Endodermal cell (in vitro differentiated cells): ENCODE measurements around the gene FAM9A. TPM values are rescaled to one million over a fixed set of nuclear protein-coding genes. Genes with fewer than 3 reads are reported as not detected.

ENCODE experiments used
- DNase-seq: peaks from one replicate; pipeline ENCODE4 v3.0.0-alpha.2; 2017
- H3K27ac ChIP-seq: 2 replicates; pipeline ENCODE4 v1.5.1; 2013; ENCODE audit warnings: mild to moderate bottlenecking, low read depth, low read length, moderate library complexity
- H3K27me3 ChIP-seq: 2 replicates; pipeline ENCODE4 v1.6.1; 2013; ENCODE audit warnings: mild to moderate bottlenecking, low read length, moderate library complexity; ENCODE audit not compliant: insufficient read depth, control insufficient read depth, poor library complexity, severe bottlenecking
- H3K36me3 ChIP-seq: 2 replicates; pipeline ENCODE4 v1.7.0; 2013; ENCODE audit warnings: mild to moderate bottlenecking, low read length, moderate library complexity; ENCODE audit not compliant: control insufficient read depth, insufficient read depth
- H3K4me1 ChIP-seq: one replicate; pipeline ENCODE4 v1.7.0; 2013; ENCODE audit warnings: low read length; ENCODE audit not compliant: control insufficient read depth, insufficient read depth
- H3K4me3 ChIP-seq: 2 replicates; pipeline ENCODE4 v1.5.1; 2013; ENCODE audit warnings: mild to moderate bottlenecking, low read length, moderate library complexity
- H3K9ac ChIP-seq: 2 replicates; pipeline ENCODE4 v1.6.1; 2013; ENCODE audit warnings: mild to moderate bottlenecking, low read length, moderate library complexity; ENCODE audit not compliant: poor library complexity, severe bottlenecking; ENCODE audit errors: extremely low read depth
- H3K9me3 ChIP-seq: 2 replicates; pipeline ENCODE4 v1.6.1; 2013; ENCODE audit warnings: mild to moderate bottlenecking, low read length, moderate library complexity; ENCODE audit not compliant: control insufficient read depth
- H3K27ac Mint-ChIP-seq: 2 replicates; pipeline ENCODE4 v1.8.0; 2020; ENCODE audit warnings: mixed read lengths
- H3K27me3 Mint-ChIP-seq: 2 replicates; pipeline ENCODE4 v1.8.0; 2021; ENCODE audit warnings: mild to moderate bottlenecking, mixed read lengths; ENCODE audit not compliant: insufficient read depth
- H3K36me3 Mint-ChIP-seq: 2 replicates; pipeline ENCODE4 v1.8.0; 2020; ENCODE audit warnings: low read depth, mixed read lengths
- H3K4me1 Mint-ChIP-seq: 2 replicates; pipeline ENCODE4 v1.8.0; 2020; ENCODE audit warnings: mixed read lengths
- H3K4me3 Mint-ChIP-seq: 2 replicates; pipeline ENCODE4 v1.8.0; 2020; ENCODE audit warnings: mild to moderate bottlenecking, moderate library complexity, mixed read lengths
- H3K9me3 Mint-ChIP-seq: 2 replicates; pipeline ENCODE4 v1.8.0; 2020; ENCODE audit warnings: mild to moderate bottlenecking, mixed read lengths
- CTCF ChIP-seq: fragments of 200-600 bp; sonication (generic); conservative IDR thresholded peaks from 2 replicates; pipeline ENCODE4 v1.5.0; 2021; ENCODE audit warnings: antibody characterized with exemption, mild to moderate bottlenecking
- WGBS, 2 experiments: methylation state at CpG; one replicate each; pipeline versions ENCODE4 v1.1.5 to v1.1.7; 2013; ENCODE audit warnings: missing lambda C conversion rate in 2 of 2, mixed read lengths in 1 of 2; ENCODE audit not compliant: insufficient coverage in 1 of 2, insufficient read length in 1 of 2; 5-methylcytosine and 5-hydroxymethylcytosine counted together
- total RNA-seq, 2 donors: library from RNA; stranded (reverse); fragmentation: NEBNext Ultra II Directional in 1 of 2; extraction: Animal tissue kit (Norgen Biotek cat#: 25700) in 1 of 2; gene quantifications; 2 replicates in 1 of 2; 3 replicates in 1 of 2; pipeline ENCODE4 v1.2.1, GENCODE V29; 2021

FAM9A gene
- total RNA-seq, 2 donors from 2014 or later: not detected

GRCh38 chrX:8847360-8847759, 46.2 kb upstream of the FAM9A start:
- Mint-ChIP-seq H3K36me3 (no peaks in the 10 kb centered on the region), H3K27ac (no peak overlapping the region), H3K4me1 (no peaks in the 10 kb centered on the region), H3K27me3 (peaks cover 2% of the 10 kb centered on the region), H3K4me3 (no peak overlapping the region), H3K9me3 (peaks cover 15% of the 10 kb centered on the region)
- no peaks in the 10 kb centered on the region for H3K9me3 ChIP-seq
- no peaks in the 10 kb centered on the region for H3K27me3 ChIP-seq
- no peaks in the 10 kb centered on the region for H3K36me3 ChIP-seq
- WGBS, 2 experiments: 74 to 100% methylated on average over 1 of the region's 1 CpG
- DNase-seq: no peak
- no peak overlapping the region for H3K4me3 ChIP-seq
- H3K9ac ChIP-seq: no peak overlapping the region
- H3K4me1 ChIP-seq: no peaks in the 10 kb centered on the region
- no peak overlapping the region for H3K27ac ChIP-seq
- TF ChIP-seq CTCF: no peak

- Mint-ChIP-seq H3K4me1 (no peaks in the 10 kb centered on the region), H3K27me3 (peaks cover 2% of the 10 kb centered on the region), H3K36me3 (no peaks in the 10 kb centered on the region), H3K9me3 (peaks cover 17% of the 10 kb centered on the region), H3K27ac (no peak overlapping the region), H3K4me3 (no peak overlapping the region)
- TF ChIP-seq CTCF: no peak
- Histone ChIP-seq H3K4me3 (no peak overlapping the region), H3K4me1 (no peaks in the 10 kb centered on the region), H3K9me3 (no peaks in the 10 kb centered on the region), H3K27me3 (no peaks in the 10 kb centered on the region), H3K27ac (no peak overlapping the region), H3K9ac (no peak overlapping the region), H3K36me3 (no peaks in the 10 kb centered on the region)
- no peak for DNase-seq
- 82% methylated on average over 5 of the region's 5 CpGs; no CpG with 5 or more reads in 1 of the 2 experiments for WGBS, 2 experiments
Measured at GRCh38 chrX:8846266-8846665, 45.1 kb upstream of the FAM9A start.

GRCh38 chrX:8845469-8845868, 44.3 kb upstream of the FAM9A start:
- Mint-ChIP-seq H3K4me1 (no peaks in the 10 kb centered on the region), H3K4me3 (no peak overlapping the region), H3K27ac (no peak overlapping the region), H3K27me3 (peaks cover 2% of the 10 kb centered on the region), H3K9me3 (peaks cover 17% of the 10 kb centered on the region), H3K36me3 (no peaks in the 10 kb centered on the region)
- WGBS, 2 experiments: 92 to 93% methylated on average over 8 to 10 of the region's 10 CpGs
- no peaks in the 10 kb centered on the region for H3K4me1 ChIP-seq
- no peak overlapping the region for H3K27ac ChIP-seq
- no peak for TF ChIP-seq CTCF
- H3K9me3 ChIP-seq: no peaks in the 10 kb centered on the region
- no peaks in the 10 kb centered on the region for H3K36me3 ChIP-seq
- no peak overlapping the region for H3K4me3 ChIP-seq
- no peak overlapping the region for H3K9ac ChIP-seq
- no peak for DNase-seq
- H3K27me3 ChIP-seq: no peaks in the 10 kb centered on the region
